HG02970 (cell line): ENCODE results near the gene LUC7L3.

ENCODE experiments used
- ATAC-seq: cut with Tn5 transposase; IDR thresholded peaks from one replicate; pipeline ENCODE4 v1.9.1; 2021; ENCODE audit warnings: mild to moderate bottlenecking, moderate library complexity, moderate number of reproducible peaks; ENCODE audit not compliant: unreplicated experiment, low FRiP score

Gene LUC7L3

GRCh38 chr17:50685691-50686493 is 33.5 kb upstream of the LUC7L3 start:
- no peak for ATAC-seq

DNA sequence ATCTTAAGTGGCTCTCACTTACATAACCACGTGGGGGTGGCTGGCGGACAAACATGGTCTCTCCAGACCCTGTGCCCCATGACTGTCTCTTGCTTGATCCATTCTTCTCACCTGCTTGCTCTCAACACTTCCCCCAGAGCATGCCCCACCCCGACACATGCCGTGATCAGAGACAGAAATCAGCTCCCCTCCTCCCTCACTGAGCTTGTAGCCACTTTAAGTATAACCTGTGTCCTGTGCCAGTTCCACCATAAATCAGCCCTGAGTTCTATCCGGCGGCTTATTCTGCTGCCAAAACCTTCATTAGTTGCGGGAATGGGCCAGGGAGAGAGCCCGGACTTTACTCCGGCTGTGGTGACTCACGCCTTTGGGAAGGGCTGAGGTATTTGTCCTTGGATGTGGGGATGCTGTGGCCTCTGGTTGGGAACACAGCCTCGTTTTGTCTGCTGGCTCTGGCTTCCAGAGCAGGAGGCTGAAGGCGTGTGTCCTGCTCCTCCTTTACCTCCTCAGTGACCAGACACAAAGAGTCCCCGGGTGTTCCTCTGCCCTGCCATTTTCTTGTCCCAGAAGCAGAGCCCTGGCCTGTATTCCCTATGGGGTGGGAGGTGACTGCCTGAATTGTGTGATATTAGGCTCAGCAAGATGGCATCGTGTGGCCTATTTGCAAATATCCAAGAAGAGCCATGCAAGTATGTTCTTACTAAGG is 32.8 kb upstream of the LUC7L3 start:
- ATAC-seq, result no peak

DNA sequence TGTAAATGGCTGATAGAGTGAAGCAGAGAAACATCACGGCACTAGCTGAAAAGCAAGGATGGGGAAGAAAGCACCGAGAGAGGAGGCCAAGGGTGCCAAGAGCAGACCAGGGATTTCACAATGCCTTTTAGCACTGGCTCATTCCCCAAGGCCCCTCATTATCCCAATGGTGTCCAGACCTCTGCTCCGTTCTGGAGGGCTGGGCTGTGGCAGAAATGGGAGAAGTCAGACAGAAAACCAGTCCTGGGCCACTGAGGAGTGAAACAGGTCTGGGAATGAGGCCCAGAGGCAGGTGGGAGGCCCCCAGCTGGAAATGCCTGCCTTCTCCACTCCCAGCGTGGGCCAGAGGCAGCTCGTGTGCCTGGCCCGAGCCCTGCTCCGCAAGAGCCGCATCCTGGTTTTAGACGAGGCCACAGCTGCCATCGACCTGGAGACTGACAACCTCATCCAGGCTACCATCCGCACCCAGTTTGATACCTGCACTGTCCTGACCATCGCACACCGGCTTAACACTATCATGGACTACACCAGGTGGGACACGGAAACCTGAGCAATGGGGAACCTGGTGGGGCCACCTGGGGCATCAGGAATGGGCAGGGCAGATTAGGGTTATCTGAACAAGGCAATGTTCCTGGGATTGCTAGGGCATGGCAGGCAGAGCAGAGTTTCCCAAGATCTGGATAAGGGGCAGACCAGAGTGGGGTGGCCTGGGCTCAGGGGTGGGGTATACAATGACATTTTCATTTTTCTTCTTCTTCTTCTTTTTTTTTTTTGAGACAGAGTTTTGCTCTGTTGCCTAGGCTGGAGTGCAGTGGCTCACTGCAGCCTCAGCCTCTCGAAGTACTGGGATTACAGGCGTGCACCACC is 32.0 kb upstream of the LUC7L3 start:
- ATAC-seq, result no peak

GRCh38 chr17:50688245-50688644 is 31.2 kb upstream of the LUC7L3 start:
- no peak for ATAC-seq

GRCh38 chr17:50689251-50689650 is 30.2 kb upstream of the LUC7L3 start:
- ATAC-seq, result no peak

DNA sequence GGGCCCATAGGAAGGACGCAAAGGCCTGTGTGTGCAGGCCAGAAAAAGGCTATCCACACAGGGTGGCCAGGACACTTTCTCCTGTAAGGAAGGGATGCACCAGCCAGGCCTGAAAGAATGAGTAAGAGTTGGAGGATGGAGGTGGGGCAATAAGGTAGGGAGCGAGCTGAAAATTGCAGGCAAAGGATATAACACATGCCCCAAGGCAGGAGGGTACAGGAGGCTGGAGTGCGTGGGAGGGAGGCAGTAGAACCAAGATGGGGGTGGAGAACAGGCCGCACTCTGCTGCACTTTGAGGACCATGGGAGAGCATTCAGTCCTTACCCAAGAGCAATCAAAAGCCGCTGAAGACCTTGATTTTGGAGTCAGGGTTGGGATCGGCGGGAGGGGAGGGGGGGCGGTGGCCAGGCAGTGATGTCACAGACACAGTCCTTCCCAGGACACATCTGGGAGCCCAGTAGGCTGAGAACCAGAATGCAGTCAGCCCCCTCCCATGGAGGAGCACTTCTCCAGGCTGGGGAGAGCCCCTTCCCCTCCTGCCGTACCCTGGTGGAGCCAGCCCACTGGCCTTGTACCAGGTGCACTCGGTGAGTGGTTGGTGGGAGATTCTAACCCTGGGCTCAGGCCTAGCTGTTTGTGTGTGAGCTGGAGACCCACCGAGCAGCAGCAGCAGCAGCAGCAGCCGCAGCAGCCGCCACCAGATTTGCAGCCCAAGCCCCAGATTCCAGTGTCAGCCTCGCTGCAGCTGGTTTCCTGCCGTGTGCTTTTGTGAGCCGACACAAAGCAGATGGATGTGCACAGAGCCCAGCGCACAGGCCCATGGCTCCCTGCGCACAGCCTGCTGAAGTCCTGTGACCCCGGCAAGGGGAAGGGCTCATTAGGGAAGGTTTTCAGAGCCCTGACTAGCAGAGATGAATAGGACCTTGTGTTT is 29.2 kb upstream of the LUC7L3 start:
- ATAC-seq, result no peak

DNA sequence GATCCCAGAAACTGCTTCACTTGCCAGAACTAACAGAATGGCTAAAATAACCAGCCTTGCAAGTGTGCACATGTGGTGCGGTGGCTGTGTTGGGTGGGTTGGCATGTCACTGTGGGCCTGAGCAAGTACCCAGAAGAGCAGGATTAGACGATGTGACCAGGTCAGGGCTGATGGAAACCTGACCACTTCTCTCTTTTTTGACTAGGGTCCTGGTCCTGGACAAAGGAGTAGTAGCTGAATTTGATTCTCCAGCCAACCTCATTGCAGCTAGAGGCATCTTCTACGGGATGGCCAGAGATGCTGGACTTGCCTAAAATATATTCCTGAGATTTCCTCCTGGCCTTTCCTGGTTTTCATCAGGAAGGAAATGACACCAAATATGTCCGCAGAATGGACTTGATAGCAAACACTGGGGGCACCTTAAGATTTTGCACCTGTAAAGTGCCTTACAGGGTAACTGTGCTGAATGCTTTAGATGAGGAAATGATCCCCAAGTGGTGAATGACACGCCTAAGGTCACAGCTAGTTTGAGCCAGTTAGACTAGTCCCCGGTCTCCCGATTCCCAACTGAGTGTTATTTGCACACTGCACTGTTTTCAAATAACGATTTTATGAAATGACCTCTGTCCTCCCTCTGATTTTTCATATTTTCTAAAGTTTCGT is 28.4 kb upstream of the LUC7L3 start:
- no peak for ATAC-seq

DNA sequence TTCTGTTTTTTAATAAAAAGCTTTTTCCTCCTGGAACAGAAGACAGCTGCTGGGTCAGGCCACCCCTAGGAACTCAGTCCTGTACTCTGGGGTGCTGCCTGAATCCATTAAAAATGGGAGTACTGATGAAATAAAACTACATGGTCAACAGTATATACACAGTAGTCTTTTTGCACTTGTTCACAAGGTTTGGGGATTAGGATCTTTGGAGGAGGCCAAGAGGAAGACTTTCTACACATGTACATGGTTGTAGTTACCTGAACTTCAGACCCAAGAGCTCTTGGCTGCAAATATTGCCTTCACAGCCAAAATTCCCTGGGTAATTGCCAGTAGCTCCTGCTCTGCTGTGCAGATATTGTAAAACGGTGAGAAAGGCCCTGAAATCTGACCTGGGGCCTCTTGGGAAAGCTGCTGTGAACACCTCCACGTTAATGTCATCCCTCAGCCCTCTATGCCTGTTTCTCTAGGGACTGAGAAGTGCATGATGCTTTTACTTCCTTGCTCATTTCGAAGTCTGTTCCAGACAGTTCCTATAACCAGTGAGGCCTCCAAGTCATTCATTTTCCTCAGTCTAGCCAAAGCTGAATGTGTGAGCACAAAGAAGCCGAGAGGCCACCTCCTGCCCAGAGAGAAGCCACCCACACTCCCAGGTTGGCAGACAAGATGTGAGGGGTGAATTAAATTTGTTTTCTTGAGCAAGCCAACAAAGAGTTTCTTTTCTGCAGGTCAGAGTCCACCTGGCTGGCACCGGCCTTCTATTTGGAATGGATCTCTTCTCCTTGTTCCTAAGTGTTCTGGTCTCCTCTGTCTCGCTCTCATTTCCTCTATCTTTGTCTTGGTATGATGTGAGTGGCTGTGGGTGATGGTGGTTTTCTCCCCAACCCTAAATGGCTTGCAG is 27.6 kb upstream of the LUC7L3 start:
- ATAC-seq, result no peak

GRCh38 chr17:50692448-50693035 is 26.9 kb upstream of the LUC7L3 start:
- no peak for ATAC-seq

DNA sequence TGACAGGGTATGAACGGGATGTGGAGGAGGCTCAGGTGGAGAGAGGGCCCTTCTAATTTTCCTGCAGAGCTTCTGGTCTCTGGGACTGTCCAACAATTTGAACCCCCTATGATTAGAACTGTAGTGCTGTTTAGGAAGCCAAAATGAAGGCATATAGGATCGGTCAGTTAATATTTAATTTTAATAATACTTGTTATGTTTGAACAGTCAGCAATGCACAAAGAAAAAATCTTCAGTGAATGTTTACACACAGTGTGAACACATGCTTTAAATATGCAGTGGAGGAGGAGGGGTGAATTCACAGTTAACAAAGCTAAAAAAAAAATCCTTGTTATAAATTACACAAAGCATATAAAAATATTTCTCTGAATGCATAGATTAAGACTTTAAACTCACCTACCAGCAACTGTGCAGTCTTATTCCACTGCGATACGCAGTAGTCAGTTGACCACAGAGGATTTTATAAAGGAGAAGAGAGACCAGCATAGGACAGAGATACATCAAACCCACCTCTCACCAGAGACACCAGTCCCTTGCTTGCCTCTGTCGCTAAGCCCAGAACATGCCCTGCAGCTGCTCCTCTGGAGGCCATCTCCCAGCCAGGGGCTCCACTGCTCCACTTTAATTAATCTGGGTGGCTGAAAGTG is 26.2 kb upstream of the LUC7L3 start:
- ATAC-seq, result no peak

GRCh38 chr17:50696365-50696879 is 23.0 kb upstream of the LUC7L3 start:
- ATAC-seq, result no peak

GRCh38 chr17:50697062-50697461 is 22.3 kb upstream of the LUC7L3 start:
- no peak for ATAC-seq

DNA sequence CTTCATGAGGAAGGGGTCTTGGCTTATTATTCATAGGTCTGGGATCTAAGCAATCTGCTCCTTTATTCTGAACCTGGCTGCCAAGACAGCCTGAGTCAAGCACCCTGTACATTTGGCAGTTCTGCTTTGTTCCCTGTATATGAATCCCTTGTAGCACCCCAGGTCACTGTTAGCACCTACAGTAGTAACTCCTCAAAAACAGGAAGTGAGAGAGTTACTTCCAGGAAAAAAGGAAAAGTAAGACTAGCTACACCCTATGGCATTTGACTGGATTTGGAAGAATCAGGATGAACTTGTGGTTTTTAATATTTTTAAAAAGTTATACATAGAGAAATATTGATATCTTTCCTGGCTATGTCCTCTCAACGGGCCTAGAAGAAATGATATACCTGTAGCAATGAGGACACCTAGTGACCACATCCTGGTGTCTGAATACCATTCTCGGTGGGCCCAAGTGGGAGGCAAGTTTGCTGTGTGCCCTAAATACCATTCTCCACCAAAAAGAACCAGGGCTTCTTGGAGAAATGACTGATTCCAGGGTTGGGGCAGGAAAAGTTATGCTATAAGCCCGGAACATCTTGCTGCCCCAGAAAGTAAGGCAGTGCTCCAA is 21.6 kb upstream of the LUC7L3 start:
- no peak for ATAC-seq

DNA sequence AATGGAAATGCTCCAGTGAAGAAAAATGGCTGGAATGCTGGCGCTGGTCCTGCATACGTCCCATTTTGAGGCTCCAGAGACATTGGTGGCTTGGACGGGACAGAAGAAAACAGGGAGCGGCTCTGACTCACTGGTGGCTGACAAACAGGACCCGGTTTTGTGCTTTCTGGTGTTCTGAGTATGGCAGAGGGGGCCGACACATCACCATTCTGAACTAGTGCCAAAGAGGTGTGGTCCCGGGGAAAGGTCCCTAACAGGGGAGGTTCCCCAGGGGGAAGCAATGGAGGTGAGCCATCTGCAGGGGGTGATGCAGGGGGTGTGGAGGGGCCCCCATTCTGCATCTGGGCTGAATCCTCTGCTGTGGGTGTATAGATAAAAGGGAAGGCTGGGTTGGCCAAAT is 20.0 kb upstream of the LUC7L3 start:
- no peak for ATAC-seq

- no peak for ATAC-seq
Observed at GRCh38 chr17:50703162-50703561, 16.2 kb upstream of the LUC7L3 start.

DNA sequence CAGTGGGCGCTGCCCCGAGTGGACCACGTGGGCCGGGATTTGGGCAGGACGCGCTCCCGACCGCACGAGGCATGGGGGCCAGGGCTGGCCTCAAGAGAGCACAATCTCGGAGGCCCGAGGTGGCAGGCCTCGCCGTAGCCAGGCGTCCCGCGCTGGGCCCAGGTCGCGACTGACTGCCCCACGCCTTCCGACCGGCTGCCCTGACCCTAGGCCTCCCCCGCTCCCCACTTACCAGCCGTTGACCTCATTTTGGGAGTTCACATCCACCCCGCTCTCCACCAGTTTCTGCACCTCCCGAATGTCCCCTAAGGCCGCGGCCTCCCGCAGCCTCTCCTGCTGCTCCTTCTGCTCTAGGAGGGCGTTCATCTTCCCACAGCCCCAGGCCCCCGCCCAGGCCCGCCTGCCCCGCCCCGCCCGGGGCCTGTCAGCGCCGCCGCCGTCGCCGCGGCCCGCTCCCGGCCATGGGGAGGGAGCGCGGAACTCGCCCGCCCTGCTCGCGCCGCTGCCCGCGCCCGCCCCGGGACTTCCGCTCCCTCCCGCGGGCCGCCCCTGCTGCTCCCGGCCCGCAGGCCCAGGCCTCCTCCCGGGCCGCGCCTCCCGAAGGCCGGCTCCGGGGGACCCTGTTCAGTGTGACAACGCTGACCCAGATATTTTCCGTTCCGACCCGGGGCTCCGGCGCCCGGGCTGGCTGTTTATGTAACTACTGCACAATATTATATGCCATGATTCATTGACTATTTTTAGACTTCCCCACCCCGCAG is 11.9 kb upstream of the LUC7L3 start, which contains the start of gene ANKRD40:
Gene ANKRD40 (minus strand): TSS at position 626 of the 761 bp plus-strand sequence. CDS start 260 bp downstream, at position 366.
- ATAC-seq, result peak; percentile 85
